ENCODE results near the gene PROZ. TPM values are rescaled to one million over a fixed set of nuclear protein-coding genes. Genes with fewer than 3 reads are reported as not detected.

PROZ gene
- total and polyA plus RNA-seq, 9 of the 15 experiments (the other 6 are each of a cell fraction or from before 2014, with no cell fraction given), result not detected

DNA sequence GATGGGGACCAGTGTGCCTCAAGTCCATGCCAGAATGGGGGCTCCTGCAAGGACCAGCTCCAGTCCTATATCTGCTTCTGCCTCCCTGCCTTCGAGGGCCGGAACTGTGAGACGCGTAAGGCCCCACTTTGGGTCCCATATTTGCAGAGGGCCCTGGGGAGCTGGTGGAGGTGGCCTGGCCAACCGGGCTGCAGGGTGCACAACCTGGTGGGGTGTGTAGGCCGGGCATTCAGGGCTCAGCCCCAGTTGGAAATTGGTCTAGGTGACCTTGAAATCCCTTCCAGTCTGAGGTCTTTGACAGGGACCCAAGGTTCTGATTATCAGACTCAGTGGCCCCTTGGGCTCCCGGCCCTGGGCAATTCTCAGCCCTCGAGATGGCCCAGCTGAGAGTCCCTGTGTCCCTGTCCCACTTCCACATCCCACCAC is 44.6 kb upstream of the PROZ start:
- BruUV-seq (replicated peaks), result no TSS peak
- intact Hi-C loops (cut with micrococcal nuclease), result no loop called here
- Histone ChIP-seq H3K4me3 (no peak overlapping the region), H4K20me1 (replicated peaks; ENCODE audit: control insufficient read depth, insufficient read depth, low read length) (no peaks in the 10 kb centered on the region), H3K9me3 (replicated peaks; ENCODE audit: control insufficient read depth, insufficient read depth, low read depth, low read length) (no peaks in the 10 kb centered on the region), H3K9me1 (ENCODE audit: control insufficient read depth, insufficient read depth, low read length) (no peaks in the 10 kb centered on the region), H3K4me2 (ENCODE audit: insufficient read depth, low read length) (no peak overlapping the region), H3K79me2 (ENCODE audit: control insufficient read depth, insufficient read depth, low read length) (no peaks in the 10 kb centered on the region), H3K4me1 (replicated peaks in 1 of 2; ENCODE audit: control insufficient read depth in 2 of 2, insufficient read depth in 2 of 2, low read length in 2 of 2) (no peaks in the 10 kb centered on the region; a peak in 1 of 5 replicates), H3K9ac (ENCODE audit: insufficient read depth in 1 of 2, low read depth in 2 of 2, low read length in 2 of 2) (no peak overlapping the region), H3K27ac (ENCODE audit: extremely low read depth, low read depth, low read length) (no peak overlapping the region), H2AFZ (ENCODE audit: low read depth, low read length) (no peak overlapping the region), H3K36me3 (ENCODE audit: control insufficient read depth, insufficient read depth, low read length) (no peaks in the 10 kb centered on the region), H3K27me3 (ENCODE audit: control insufficient read depth in 2 of 2, insufficient read depth in 2 of 2, low read length in 2 of 2) (peaks cover 2 to 46% of the 10 kb centered on the region in 2 experiments; a peak in 4 of 5 replicates)
- FAIRE-seq, result no peak
- no peak for DNase-seq (ENCODE audit: extremely low read depth in 1 of 4, low spot score in 3 of 4)
- ATAC-seq, result no peak
- ChIA-PET POLR2A (interaction anchor here (0.5 to 0.7 kb wide), 3 partner anchors 15 to 937 kb away, joined by 3 to 4 read pairs (median 3); no protein-coding TSS in a partner anchor), CTCF (ENCODE audit: low intra/inter-chr PET ratio) (no interaction called here)
- in situ Hi-C loops (cut with MboI), result no loop called here
- 0% methylated on average over 6 of the region's 8 CpGs for WGBS (ENCODE audit: insufficient coverage, low coverage, missing lambda C conversion rate)
- TF ChIP-seq ZFP36 (IDR thresholded peaks at IDR 0.05; ENCODE audit: low read depth, low read length, partially characterized antibody) (no peak), KDM4B (IDR thresholded peaks at IDR 0.05; ENCODE audit: borderline replicate concordance in 2 of 2, low read depth in 1 of 2) (no peak), NFYB (IDR thresholded peaks at IDR 0.05; ENCODE audit: extremely low read depth, insufficient read length) (no peak), CBFA2T2 (conservative IDR thresholded peaks at IDR 0.05) (no peak), CREM (IDR thresholded peaks at IDR 0.05; ENCODE audit: low read depth) (no peak), FOXJ2 (tag; IDR thresholded peaks at IDR 0.05) (no peak), ARNT (IDR thresholded peaks at IDR 0.05) (no peak), EGR1 (conservative IDR thresholded peaks at IDR 0.05) (no peak), ZNF589 (CRISPR knock-in tag; IDR thresholded peaks at IDR 0.05; ENCODE audit: low read depth) (no peak), RBM34 (IDR thresholded peaks at IDR 0.05; ENCODE audit: borderline replicate concordance, insufficient read depth, low read length) (no peak), NFATC3 (IDR thresholded peaks at IDR 0.05) (no peak), SRSF9 (IDR thresholded peaks at IDR 0.05; ENCODE audit: borderline replicate concordance, low read depth, low read length) (no peak)
- TF ChIP-seq, protein P1, sequence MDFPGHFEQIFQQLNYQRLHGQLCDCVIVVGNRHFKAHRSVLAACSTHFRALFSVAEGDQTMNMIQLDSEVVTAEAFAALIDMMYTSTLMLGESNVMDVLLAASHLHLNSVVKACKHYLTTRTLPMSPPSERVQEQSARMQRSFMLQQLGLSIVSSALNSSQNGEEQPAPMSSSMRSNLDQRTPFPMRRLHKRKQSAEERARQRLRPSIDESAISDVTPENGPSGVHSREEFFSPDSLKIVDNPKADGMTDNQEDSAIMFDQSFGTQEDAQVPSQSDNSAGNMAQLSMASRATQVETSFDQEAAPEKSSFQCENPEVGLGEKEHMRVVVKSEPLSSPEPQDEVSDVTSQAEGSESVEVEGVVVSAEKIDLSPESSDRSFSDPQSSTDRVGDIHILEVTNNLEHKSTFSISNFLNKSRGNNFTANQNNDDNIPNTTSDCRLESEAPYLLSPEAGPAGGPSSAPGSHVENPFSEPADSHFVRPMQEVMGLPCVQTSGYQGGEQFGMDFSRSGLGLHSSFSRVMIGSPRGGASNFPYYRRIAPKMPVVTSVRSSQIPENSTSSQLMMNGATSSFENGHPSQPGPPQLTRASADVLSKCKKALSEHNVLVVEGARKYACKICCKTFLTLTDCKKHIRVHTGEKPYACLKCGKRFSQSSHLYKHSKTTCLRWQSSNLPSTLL (IDR thresholded peaks at IDR 0.05), result no peak
- TF ChIP-seq, protein P2, sequence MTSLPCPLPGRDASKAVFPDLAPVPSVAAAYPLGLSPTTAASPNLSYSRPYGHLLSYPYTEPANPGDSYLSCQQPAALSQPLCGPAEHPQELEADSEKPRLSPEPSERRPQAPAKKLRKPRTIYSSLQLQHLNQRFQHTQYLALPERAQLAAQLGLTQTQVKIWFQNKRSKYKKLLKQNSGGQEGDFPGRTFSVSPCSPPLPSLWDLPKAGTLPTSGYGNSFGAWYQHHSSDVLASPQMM (CRISPR knock-in tag; IDR thresholded peaks at IDR 0.05), result no peak

Data from K562 (cell line).